H9 (cell line): ENCODE measurements around the gene FCRL3. TPM values are rescaled to one million over a fixed set of nuclear protein-coding genes. Genes with fewer than 3 reads are reported as not detected.

Experiments
- DNase-seq: peaks from one replicate; pipeline ENCODE4 v3.0.0-alpha.2; 2017
- H2AFZ ChIP-seq: one replicate; pipeline ENCODE4 v1.6.1; 2013; ENCODE audit warnings: mild to moderate bottlenecking, low read length, control low read depth, moderate library complexity
- H2AK5ac ChIP-seq: 2 replicates; pipeline ENCODE4 v1.6.1; 2013; ENCODE audit warnings: low read length, control low read depth, mixed read lengths; ENCODE audit not compliant: insufficient read length
- H2BK120ac ChIP-seq: one replicate; pipeline ENCODE4 v1.6.1; 2013; ENCODE audit warnings: low read depth, mild to moderate bottlenecking, low read length, control low read depth, inconsistent platforms; ENCODE audit not compliant: poor library complexity, severe bottlenecking
- H2BK12ac ChIP-seq: 2 replicates; pipeline ENCODE4 v1.6.1; 2013; ENCODE audit warnings: low read length, control low read depth, mixed read lengths, low read depth; ENCODE audit not compliant: insufficient read length
- H2BK15ac ChIP-seq: 2 replicates; pipeline ENCODE4 v1.6.1; 2013; ENCODE audit warnings: low read depth, low read length, control low read depth
- H2BK20ac ChIP-seq: one replicate; pipeline ENCODE4 v1.6.1; 2013; ENCODE audit warnings: low read depth, mild to moderate bottlenecking, low read length, control low read depth, inconsistent platforms; ENCODE audit not compliant: poor library complexity, severe bottlenecking
- H2BK5ac ChIP-seq: 2 replicates; pipeline ENCODE4 v1.6.1; 2013; ENCODE audit warnings: low read length, control low read depth, mixed read lengths; ENCODE audit not compliant: insufficient read length
- H3K14ac ChIP-seq: 2 replicates; pipeline ENCODE4 v1.6.1; 2013; ENCODE audit warnings: low read length, control low read depth; ENCODE audit not compliant: insufficient read depth
- H3K18ac ChIP-seq: 2 replicates; pipeline ENCODE4 v1.6.1; 2013; ENCODE audit warnings: low read depth, mild to moderate bottlenecking, mixed read lengths, low read length, control low read depth; ENCODE audit not compliant: insufficient read length
- H3K23ac ChIP-seq: 2 replicates; pipeline ENCODE4 v1.6.1; 2013; ENCODE audit warnings: low read length, control low read depth, mixed read lengths, low read depth; ENCODE audit not compliant: insufficient read length
- H3K23me2 ChIP-seq: 2 replicates; pipeline ENCODE4 v1.6.1; 2013; ENCODE audit warnings: low read depth, mild to moderate bottlenecking, mixed read lengths, low read length, control low read depth; ENCODE audit not compliant: insufficient read length, poor library complexity, severe bottlenecking
- H3K27ac ChIP-seq: 2 replicates; pipeline ENCODE4 v1.5.1; 2013; ENCODE audit warnings: low read length, control low read depth, mixed read lengths, low read depth; ENCODE audit not compliant: insufficient read length
- H3K27me3 ChIP-seq: 2 replicates; pipeline ENCODE4 v1.6.1; 2013; ENCODE audit warnings: low read length, control low read depth, inconsistent platforms; ENCODE audit not compliant: insufficient read depth
- H3K4ac ChIP-seq: 2 replicates; pipeline ENCODE4 v1.6.1; 2013; ENCODE audit warnings: low read depth, mild to moderate bottlenecking, control low read depth, inconsistent platforms, low read length, moderate library complexity
- H3K4me1 ChIP-seq: 2 replicates; pipeline ENCODE4 v1.6.1; 2013; ENCODE audit warnings: low read length, control low read depth, inconsistent platforms; ENCODE audit not compliant: insufficient read depth
- H3K4me2 ChIP-seq: 2 replicates; pipeline ENCODE4 v1.6.1; 2013; ENCODE audit warnings: low read length, control low read depth, mixed read lengths; ENCODE audit not compliant: insufficient read length, insufficient read depth
- H3K56ac ChIP-seq: 2 replicates; pipeline ENCODE4 v1.6.1; 2013; ENCODE audit warnings: low read depth, mild to moderate bottlenecking, mixed read lengths, low read length, control low read depth; ENCODE audit not compliant: insufficient read length
- H3K79me1 ChIP-seq: 2 replicates; pipeline ENCODE4 v1.6.1; 2013; ENCODE audit warnings: low read depth, mild to moderate bottlenecking, moderate library complexity, low read length, control low read depth, inconsistent platforms; ENCODE audit not compliant: insufficient read depth, poor library complexity, severe bottlenecking
- H3K79me2 ChIP-seq: 2 replicates; pipeline ENCODE4 v1.6.1; 2013; ENCODE audit warnings: low read length, control low read depth, inconsistent platforms; ENCODE audit not compliant: insufficient read depth
- H3K9ac ChIP-seq: 2 replicates; pipeline ENCODE4 v1.6.1; 2013; ENCODE audit warnings: low read length, control low read depth, mixed read lengths; ENCODE audit not compliant: insufficient read length; ENCODE audit errors: extremely low read depth
- H3K9me3 ChIP-seq: one replicate; pipeline ENCODE4 v1.6.1; 2013; ENCODE audit warnings: low read depth, low read length, inconsistent platforms; ENCODE audit not compliant: control insufficient read depth
- H3T11ph ChIP-seq: one replicate; pipeline ENCODE4 v1.6.1; 2013; ENCODE audit warnings: mild to moderate bottlenecking, low read length, control low read depth, inconsistent platforms
- H4K20me1 ChIP-seq: one replicate; pipeline ENCODE4 v1.6.1; 2013; ENCODE audit not compliant: control insufficient read depth, insufficient read length, insufficient read depth
- H4K5ac ChIP-seq: 2 replicates; pipeline ENCODE4 v1.6.1; 2013; ENCODE audit warnings: low read depth, mild to moderate bottlenecking, mixed read lengths, low read length, control low read depth; ENCODE audit not compliant: insufficient read length
- H4K8ac ChIP-seq: replicated peaks from 2 replicates; pipeline ENCODE4 v1.6.1; 2013; ENCODE audit warnings: low read length, control low read depth, mixed read lengths, low read depth; ENCODE audit not compliant: insufficient read length
- H4K91ac ChIP-seq: 2 replicates; pipeline ENCODE4 v1.6.1; 2013; ENCODE audit warnings: low read depth, mild to moderate bottlenecking, moderate library complexity, mixed read lengths, low read length, control low read depth; ENCODE audit not compliant: insufficient read length
- H3K27ac Mint-ChIP-seq, 3 experiments: 2 replicates in 2 of 3; 3 replicates in 1 of 3; pipeline ENCODE4 v1.8.0; 2020 to 2021; ENCODE audit warnings: mixed read lengths in 3 of 3, mild to moderate bottlenecking in 1 of 3, moderate library complexity in 1 of 3
- H3K27me3 Mint-ChIP-seq: 2 replicates; pipeline ENCODE4 v1.8.0; 2021; ENCODE audit warnings: low read depth, mild to moderate bottlenecking, moderate library complexity, mixed read lengths
- H3K36me3 Mint-ChIP-seq, 3 experiments: 2 replicates in 2 of 3; 3 replicates in 1 of 3; pipeline ENCODE4 v1.8.0; 2020 to 2021; ENCODE audit warnings: low read depth in 3 of 3, mixed read lengths in 3 of 3; ENCODE audit not compliant: insufficient read depth in 1 of 3
- H3K4me1 Mint-ChIP-seq, 2 experiments: 2 replicates each; pipeline ENCODE4 v1.8.0; 2020; ENCODE audit warnings: mixed read lengths in 2 of 2
- H3K4me3 Mint-ChIP-seq, 2 experiments: 2 replicates in 1 of 2; 3 replicates in 1 of 2; pipeline ENCODE4 v1.8.0; 2020 to 2021; ENCODE audit warnings: mild to moderate bottlenecking in 2 of 2, mixed read lengths in 2 of 2, moderate library complexity in 1 of 2
- H3K9me3 Mint-ChIP-seq, 2 experiments: 2 replicates in 1 of 2; 3 replicates in 1 of 2; pipeline ENCODE4 v1.8.0; 2020; ENCODE audit warnings: mild to moderate bottlenecking in 2 of 2, mixed read lengths in 2 of 2, moderate library complexity in 1 of 2
- CTCF ChIP-seq: fragments of 200-600 bp; sonication (generic); conservative IDR thresholded peaks from 3 replicates; pipeline ENCODE4 v1.8.0; 2021; ENCODE audit warnings: antibody characterized with exemption, mild to moderate bottlenecking
- WGBS: extraction: QIAGEN DNeasy Blood & Tissue Kit; methylation state at CpG from one replicate; pipeline ENCODE4 v1.1.7; 2013; ENCODE audit warnings: missing lambda C conversion rate, low lambda C conversion rate, mixed read lengths; ENCODE audit not compliant: insufficient read length; ENCODE audit errors: extremely low coverage; 5-methylcytosine and 5-hydroxymethylcytosine counted together
- total RNA-seq: library from RNA; stranded (reverse); gene quantifications from 2 replicates; pipeline ENCODE4 v1.2.1, GENCODE V29; 2021

The FCRL3 gene
- total RNA-seq, 1 experiment from 2014 or later = not detected

- H4K20me1 ChIP-seq = no peaks in the 10 kb centered on the region
- H3K14ac ChIP-seq = no peak overlapping the region
- no peak overlapping the region for H2BK120ac ChIP-seq
- no peaks in the 10 kb centered on the region for H3K4me1 ChIP-seq
- H3K79me2 ChIP-seq = no peaks in the 10 kb centered on the region
- H3K4me2 ChIP-seq = no peak overlapping the region
- H3K18ac ChIP-seq = no peak overlapping the region
- H4K5ac ChIP-seq = no peak overlapping the region
- no peak overlapping the region for H3K4ac ChIP-seq
- H3K23me2 ChIP-seq = no peaks in the 10 kb centered on the region
- no peak overlapping the region for H3K27ac ChIP-seq
- Mint-ChIP-seq H3K9me3 (no peaks in the 10 kb centered on the region), H3K4me3 (no peak overlapping the region), H3K27ac (no peak overlapping the region), H3K27me3 (no peaks in the 10 kb centered on the region; the same call in 1 of the 2 replicates), H3K4me1 (peaks cover 7 to 19% of the 10 kb centered on the region in 2 experiments), H3K36me3 (no peaks in the 10 kb centered on the region)
- no peaks in the 10 kb centered on the region for H3K27me3 ChIP-seq
- H4K91ac ChIP-seq = no peak overlapping the region
- no peak overlapping the region for H3T11ph ChIP-seq
- no peak overlapping the region for H3K56ac ChIP-seq
- no peak overlapping the region for H2BK5ac ChIP-seq
- no peak overlapping the region for H3K23ac ChIP-seq
- no peak overlapping the region for H2BK12ac ChIP-seq
- DNase-seq = no peak
- H3K9ac ChIP-seq = no peak overlapping the region
- no peak overlapping the region for H2BK20ac ChIP-seq
- H3K79me1 ChIP-seq = no peaks in the 10 kb centered on the region
- H3K9me3 ChIP-seq = no peaks in the 10 kb centered on the region
- no peak overlapping the region for H2AK5ac ChIP-seq
- no peak for TF ChIP-seq CTCF
- H4K8ac ChIP-seq = no peak overlapping the region
- no peak overlapping the region for H2AFZ ChIP-seq
- no CpG with 5 or more reads among the region's 4 CpGs for WGBS
- H2BK15ac ChIP-seq = no peak overlapping the region
Measured at GRCh38 chr1:157696966-157697628, 3.5 kb downstream of the FCRL3 start.
